Testis (tissue), 2 donors: ENCODE results near the gene DNAH17.

Experiments used
- POLR2A ChIP-seq: fragments of 450-650 bp; IDR thresholded peaks from one replicate; pipeline ENCODE4 v1.6.1; 2017; ENCODE audit warnings: antibody characterized with exemption, mild to moderate bottlenecking, moderate library complexity
- TF ChIP-seq, protein P1 (sequence below), 3 experiments: fragments of 450-650 bp in 2 of 3; fragments of 200-600 bp in 1 of 3; sonication (generic) in 1 of 3; IDR thresholded peaks; one replicate each; pipeline ENCODE4 v1.5.1; 2016 to 2019; ENCODE audit warnings: antibody characterized with exemption in 3 of 3, mild to moderate bottlenecking in 2 of 3, moderate library complexity in 1 of 3

GRCh38 chr17:78512976-78513375 is 64.2 kb downstream of the DNAH17 start:
- TF ChIP-seq, protein P1, sequence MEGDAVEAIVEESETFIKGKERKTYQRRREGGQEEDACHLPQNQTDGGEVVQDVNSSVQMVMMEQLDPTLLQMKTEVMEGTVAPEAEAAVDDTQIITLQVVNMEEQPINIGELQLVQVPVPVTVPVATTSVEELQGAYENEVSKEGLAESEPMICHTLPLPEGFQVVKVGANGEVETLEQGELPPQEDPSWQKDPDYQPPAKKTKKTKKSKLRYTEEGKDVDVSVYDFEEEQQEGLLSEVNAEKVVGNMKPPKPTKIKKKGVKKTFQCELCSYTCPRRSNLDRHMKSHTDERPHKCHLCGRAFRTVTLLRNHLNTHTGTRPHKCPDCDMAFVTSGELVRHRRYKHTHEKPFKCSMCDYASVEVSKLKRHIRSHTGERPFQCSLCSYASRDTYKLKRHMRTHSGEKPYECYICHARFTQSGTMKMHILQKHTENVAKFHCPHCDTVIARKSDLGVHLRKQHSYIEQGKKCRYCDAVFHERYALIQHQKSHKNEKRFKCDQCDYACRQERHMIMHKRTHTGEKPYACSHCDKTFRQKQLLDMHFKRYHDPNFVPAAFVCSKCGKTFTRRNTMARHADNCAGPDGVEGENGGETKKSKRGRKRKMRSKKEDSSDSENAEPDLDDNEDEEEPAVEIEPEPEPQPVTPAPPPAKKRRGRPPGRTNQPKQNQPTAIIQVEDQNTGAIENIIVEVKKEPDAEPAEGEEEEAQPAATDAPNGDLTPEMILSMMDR (IDR thresholded peaks at IDR 0.05), result no peak
- no peak for TF ChIP-seq POLR2A
